Germinal center (tissue), 1 donor: ENCODE data around the gene LPCAT3.
"Not testable (repeated sequence)": the region's sequence is repeated elsewhere in the genome, so short reads cannot be mapped to it uniquely, and the experiment has no call there.

Experiments used
- DNase-seq: peaks from one replicate; pipeline ENCODE4 v3.0.0; 2012; ENCODE audit warnings: mixed read lengths, low spot score

LPCAT3 gene

GRCh38 chr12:7037411-7037810 lies 19.1 kb upstream of the LPCAT3 start:
- not testable (repeated sequence) for DNase-seq

- no peak for DNase-seq
Measured at GRCh38 chr12:7035463-7035862, 17.2 kb upstream of the LPCAT3 start.

DNA sequence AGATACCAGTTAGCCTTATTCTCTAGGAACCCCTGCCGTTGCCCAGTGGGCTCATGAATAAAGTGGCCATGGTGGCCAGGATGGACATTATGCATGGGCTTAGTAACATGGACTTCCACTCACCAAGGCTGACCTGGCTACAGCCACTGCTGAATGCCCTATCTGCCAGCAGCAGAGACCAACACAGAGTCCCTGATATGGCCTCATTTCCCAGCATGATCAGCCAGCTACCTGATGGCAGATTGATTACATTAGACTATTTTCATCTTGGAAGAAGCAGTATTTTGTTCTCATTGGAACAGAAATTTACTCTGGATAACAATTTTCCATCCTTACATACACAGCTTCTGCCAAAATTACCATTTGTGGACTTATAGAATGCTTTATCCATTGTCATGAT lies 16.2 kb upstream of the LPCAT3 start:
- no peak for DNase-seq

DNA sequence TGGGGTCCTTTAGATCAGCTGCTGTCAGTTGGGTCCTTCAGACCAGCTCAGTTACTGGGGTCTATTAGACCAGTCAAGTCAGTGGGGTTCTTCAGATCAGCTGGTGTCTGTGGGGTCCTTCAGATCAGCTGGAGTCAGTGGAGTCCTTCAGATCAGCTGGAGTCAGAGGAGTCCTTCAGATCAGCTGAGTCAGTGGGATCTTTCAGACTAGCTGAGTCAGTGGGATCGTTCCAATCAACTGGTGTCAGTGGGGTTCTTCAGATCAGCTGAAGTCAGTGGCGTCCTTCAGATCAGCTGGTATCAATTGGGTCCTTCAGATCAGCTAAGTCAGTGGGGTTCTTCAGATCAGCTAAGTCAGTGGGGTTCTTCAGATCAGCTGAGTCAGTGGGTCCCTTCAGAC lies 14.7 kb upstream of the LPCAT3 start:
- DNase-seq = no peak

- DNase-seq = no peak
Measured at GRCh38 chr12:7031306-7031705, 13.0 kb upstream of the LPCAT3 start.

DNA sequence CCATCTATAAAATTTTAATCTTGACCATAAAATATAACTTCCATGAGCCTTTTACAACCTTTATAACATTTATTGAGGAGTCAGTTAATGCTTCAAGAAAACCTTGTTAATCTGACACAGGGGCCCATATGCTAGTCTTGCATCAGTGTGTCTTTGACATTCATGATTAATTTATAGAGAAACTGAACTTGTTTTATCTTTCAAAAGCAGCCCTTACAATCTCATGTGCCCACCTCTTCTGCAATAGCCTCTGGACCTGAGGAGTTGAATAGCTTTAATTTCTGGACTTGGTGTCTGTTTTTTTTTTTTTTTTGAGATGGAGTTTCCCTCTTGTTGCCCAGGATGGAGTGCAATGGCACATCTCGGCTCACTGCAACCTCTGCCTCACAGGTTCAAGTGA lies 8.6 kb upstream of the LPCAT3 start:
- DNase-seq = no peak

DNA sequence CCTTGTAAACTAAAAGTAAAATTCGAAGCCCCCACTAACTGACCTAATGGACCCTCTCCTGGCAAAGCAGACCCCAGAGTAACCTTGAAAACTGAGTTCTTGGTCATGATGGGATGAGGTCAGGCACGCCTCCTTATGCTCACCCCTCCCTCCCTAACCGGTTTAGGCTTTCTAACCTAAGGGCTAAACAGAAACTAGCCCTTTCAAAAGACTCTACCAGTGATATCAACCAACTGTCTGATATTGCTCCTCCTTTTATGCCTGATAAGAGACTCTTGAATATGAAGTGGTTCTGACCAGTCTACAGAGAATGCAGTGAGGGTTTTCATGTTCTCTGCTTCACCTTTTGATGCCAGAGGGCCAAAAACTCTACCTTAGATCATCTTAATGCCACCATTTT lies 4.8 kb upstream of the LPCAT3 start:
- DNase-seq = no peak

- no peak for DNase-seq
Measured at GRCh38 chr12:7021956-7022355, 3.7 kb upstream of the LPCAT3 start.

GRCh38 chr12:7019043-7019569 lies 830 bp upstream of the LPCAT3 start:
- DNase-seq = no peak

- no peak for DNase-seq
Measured at GRCh38 chr12:7017870-7018349, 366 bp downstream of the LPCAT3 start.

DNA sequence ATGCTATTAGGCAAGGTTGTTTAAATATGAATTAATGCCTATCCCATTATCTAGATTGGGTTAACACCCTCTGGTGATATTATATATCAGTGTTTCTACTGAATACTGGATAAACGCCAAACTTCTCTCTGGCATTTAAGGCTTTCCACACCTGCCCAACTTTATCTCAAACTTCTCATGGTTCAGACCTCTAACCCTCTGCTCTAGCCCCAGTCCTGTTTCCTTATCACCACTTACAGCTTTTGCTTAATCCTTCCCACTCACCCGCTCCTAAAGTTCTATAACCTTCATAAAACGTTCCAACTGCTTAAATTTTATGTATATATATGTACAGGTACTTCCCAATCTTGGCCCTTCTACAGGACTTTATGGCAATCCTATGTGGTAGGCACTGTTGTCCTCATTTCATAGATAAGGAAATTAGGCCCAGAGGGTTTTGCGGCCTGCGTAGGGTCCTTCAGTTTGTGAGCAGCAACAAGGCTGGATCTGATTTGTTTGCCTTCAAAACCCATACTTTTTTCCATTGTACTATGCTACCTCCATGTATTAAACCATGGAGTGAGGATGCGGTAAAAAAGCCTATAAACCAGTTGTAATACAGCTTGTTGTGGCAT lies 1.2 kb downstream of the LPCAT3 start:
- DNase-seq = no peak

GRCh38 chr12:7015555-7016370 lies 2.5 kb downstream of the LPCAT3 start:
- no peak for DNase-seq

DNA sequence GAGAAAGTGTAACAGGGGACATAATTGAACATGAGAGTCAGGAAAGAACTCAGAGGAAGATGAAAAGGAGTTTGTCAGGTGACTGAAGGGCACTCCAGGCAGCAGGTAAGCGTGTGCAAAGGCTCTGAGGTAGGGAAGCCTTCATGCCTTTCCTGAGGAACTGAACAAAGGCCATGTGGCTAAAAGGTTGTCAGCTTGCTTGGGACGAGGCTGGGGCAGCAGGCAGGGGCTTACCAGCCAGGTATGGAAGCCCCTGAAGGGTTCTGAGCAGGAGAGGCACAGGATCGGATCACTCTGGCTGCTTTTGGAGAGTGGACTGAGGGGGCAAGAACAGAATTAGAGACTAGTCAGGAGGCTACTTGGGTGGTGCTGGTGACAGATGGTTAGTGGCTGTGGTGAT lies 5.2 kb downstream of the LPCAT3 start:
- no peak for DNase-seq

- DNase-seq = no peak
Measured at GRCh38 chr12:7012024-7012607, 6.2 kb downstream of the LPCAT3 start.

DNA sequence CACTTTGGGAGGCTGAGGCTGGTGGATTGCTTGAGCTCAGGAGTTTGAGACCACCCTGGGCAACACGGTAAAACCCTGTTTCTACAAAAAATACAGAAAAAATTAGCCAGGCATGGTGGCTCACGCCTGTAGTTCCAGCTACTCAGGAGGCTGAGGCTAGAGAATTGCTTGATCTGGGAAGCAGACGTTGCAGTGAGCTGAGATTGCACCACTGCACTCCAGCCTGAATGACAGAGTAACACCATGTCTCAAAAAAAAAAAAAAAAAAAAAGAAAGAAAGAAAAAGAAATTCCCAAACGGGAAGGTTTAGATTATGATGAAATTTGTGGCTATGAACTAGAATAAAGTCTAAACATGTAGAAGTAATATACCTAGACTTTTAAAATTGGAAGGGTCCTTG lies 6.9 kb downstream of the LPCAT3 start:
- not testable (repeated sequence) for DNase-seq

GRCh38 chr12:7009512-7009911 lies 8.8 kb downstream of the LPCAT3 start:
- DNase-seq = no peak

GRCh38 chr12:7008864-7009263 lies 9.4 kb downstream of the LPCAT3 start:
- no peak for DNase-seq

- DNase-seq = no peak
Measured at GRCh38 chr12:7006639-7007038, 11.6 kb downstream of the LPCAT3 start.

GRCh38 chr12:7005311-7005710 lies 13.0 kb downstream of the LPCAT3 start:
- no peak for DNase-seq

DNA sequence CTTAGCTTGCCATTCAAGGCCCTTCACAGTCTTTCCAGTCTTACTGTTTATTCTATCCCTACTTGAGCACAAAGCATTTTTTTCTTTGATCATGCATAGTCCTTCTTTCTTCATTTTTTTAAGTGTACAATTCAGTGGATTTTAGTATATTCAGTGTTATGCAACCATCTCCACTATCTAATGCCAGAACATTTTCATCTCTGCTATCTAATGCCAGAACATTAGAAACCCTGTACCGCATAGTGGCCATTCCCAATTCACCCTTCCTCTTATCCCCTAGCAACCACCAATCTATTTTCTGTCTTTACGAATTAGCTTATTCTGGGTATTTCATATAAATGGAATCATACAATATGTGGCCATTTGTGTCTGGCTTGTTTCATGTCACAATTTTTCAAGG lies 13.4 kb downstream of the LPCAT3 start:
- DNase-seq = no peak

- no peak for DNase-seq
Measured at GRCh38 chr12:7004287-7004803, 13.9 kb downstream of the LPCAT3 start.

GRCh38 chr12:7001921-7002591 lies 16.2 kb downstream of the LPCAT3 start:
- DNase-seq = no peak
